ENCODE measurements around the gene MUC22. TPM values are rescaled to one million over a fixed set of nuclear protein-coding genes. Genes with fewer than 3 reads are reported as not detected.

Gene MUC22
- total RNA-seq, 1 experiment from 2014 or later: not detected

DNA sequence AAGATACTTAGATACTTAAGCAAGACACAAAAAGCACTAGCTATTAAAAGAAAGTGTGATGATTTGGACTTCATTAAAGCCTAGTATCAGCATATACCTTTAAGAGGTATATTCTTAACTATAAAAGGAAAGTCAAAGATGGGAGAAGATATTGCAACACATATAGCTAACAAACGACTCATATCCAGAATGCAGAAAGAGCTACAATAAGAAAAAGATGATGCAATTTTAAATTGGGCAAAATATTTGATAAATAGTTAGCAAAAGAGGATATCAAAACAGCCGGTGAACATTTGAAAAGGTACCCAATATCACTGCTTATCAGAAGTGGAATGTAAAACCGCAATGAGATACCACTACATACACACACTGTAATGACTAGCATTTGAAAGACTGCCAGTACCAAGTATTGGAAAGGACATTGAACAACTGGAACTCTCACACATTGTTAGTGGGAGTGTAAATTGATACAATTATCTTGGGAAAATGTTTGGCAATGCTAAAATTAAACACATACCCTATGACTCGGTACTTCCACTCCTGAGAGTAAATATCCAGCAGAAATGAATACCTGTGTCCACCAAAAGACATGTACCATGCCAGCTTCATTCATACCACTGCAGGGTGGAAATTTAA is 25.7 kb downstream of the MUC22 start:
- peak; percentile 16 for DNase-seq
- H3K9me3 ChIP-seq (ENCODE audit: low read length): no peaks in the 10 kb centered on the region

DNA sequence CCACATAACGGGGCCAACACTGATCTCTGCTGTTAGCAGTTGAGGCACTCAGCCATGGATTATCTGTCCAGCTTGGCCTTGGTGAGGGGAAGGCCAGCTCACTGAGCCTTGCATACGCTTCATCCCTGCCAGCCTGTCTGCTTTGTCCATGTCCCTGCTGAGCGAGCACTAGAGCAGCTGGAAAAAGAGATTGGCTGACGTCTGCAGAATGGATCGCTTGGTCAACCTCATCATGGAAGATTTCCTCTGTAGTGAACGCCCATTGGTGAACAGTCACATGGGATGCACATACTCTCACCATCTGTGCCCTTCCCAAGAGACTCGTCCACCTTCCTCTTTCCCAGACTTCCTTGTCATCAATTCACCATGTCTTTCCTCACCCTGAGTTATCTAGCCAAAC is 26.9 kb downstream of the MUC22 start:
- Histone ChIP-seq H3K9ac (ENCODE audit: low read length) (no peak overlapping the region), H3K9me2 (replicated peaks; ENCODE audit: low read length) (no peaks in the 10 kb centered on the region; the same call in 1 of the 2 replicates), H3F3A (ENCODE audit: low read length, unreplicated experiment) (no peaks in the 10 kb centered on the region), H3K27me3 (ENCODE audit: low read length) (no peaks in the 10 kb centered on the region), H3K27ac (ENCODE audit: low read length) (no peak overlapping the region), H4K20me1 (ENCODE audit: low read length) (no peaks in the 10 kb centered on the region), H3K4me3 (ENCODE audit: low read length) (no peak overlapping the region), H2AFZ (ENCODE audit: low read length) (no peak overlapping the region), H3K9me3 (ENCODE audit: low read length) (no peaks in the 10 kb centered on the region), H3K4me1 (ENCODE audit: insufficient read depth, low read length) (0 out of 2 replicates have a peak, but pooled peaks cover 5% of the 10 kb centered on the region), H3K36me3 (ENCODE audit: low read depth, low read length) (no peaks in the 10 kb centered on the region), H3K79me2 (ENCODE audit: low read length) (no peaks in the 10 kb centered on the region), H3K4me2 (ENCODE audit: low read length) (no peak overlapping the region)
- POLR2A ChIA-PET (ENCODE audit: unreplicated experiment): no interaction called here
- no TSS peak for BruUV-seq (replicated peaks)
- DNase-seq (no peak), ATAC-seq (no peak)
- TF ChIP-seq, protein P1, sequence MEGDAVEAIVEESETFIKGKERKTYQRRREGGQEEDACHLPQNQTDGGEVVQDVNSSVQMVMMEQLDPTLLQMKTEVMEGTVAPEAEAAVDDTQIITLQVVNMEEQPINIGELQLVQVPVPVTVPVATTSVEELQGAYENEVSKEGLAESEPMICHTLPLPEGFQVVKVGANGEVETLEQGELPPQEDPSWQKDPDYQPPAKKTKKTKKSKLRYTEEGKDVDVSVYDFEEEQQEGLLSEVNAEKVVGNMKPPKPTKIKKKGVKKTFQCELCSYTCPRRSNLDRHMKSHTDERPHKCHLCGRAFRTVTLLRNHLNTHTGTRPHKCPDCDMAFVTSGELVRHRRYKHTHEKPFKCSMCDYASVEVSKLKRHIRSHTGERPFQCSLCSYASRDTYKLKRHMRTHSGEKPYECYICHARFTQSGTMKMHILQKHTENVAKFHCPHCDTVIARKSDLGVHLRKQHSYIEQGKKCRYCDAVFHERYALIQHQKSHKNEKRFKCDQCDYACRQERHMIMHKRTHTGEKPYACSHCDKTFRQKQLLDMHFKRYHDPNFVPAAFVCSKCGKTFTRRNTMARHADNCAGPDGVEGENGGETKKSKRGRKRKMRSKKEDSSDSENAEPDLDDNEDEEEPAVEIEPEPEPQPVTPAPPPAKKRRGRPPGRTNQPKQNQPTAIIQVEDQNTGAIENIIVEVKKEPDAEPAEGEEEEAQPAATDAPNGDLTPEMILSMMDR (conservative IDR thresholded peaks at IDR 0.05; ENCODE audit: low read depth, low read length): no peak
- TF ChIP-seq EZH2 (IDR thresholded peaks at IDR 0.05; ENCODE audit: low read length, unreplicated experiment): no peak
- TF ChIP-seq EZH2phosphoT487 (IDR thresholded peaks at IDR 0.05; ENCODE audit: borderline replicate concordance, low read length): no peak
- intact Hi-C loops (cut with micrococcal nuclease): no loop called here
- CTCF ChIA-PET: no interaction called here

More for the DNA sequence above, 25.7 kb downstream of the MUC22 start:
- intact Hi-C loops (cut with micrococcal nuclease): no loop called here
- no peak for ATAC-seq
- Histone ChIP-seq H3K27me3 (ENCODE audit: low read length) (no peaks in the 10 kb centered on the region), H4K20me1 (ENCODE audit: low read length) (no peaks in the 10 kb centered on the region), H2AFZ (ENCODE audit: low read length) (no peak overlapping the region), H3K9ac (ENCODE audit: low read length) (no peak overlapping the region), H3K4me3 (ENCODE audit: low read length) (no peak overlapping the region), H3K9me2 (replicated peaks; ENCODE audit: low read length) (no peaks in the 10 kb centered on the region; the same call in 1 of the 2 replicates), H3K36me3 (ENCODE audit: low read depth, low read length) (no peaks in the 10 kb centered on the region), H3K79me2 (ENCODE audit: low read length) (no peaks in the 10 kb centered on the region), H3F3A (ENCODE audit: low read length, unreplicated experiment) (no peaks in the 10 kb centered on the region), H3K4me1 (ENCODE audit: insufficient read depth, low read length) (0 out of 2 replicates have a peak, but pooled peaks cover 5% of the 10 kb centered on the region), H3K4me2 (ENCODE audit: low read length) (no peak overlapping the region), H3K27ac (ENCODE audit: low read length) (no peak overlapping the region)
- ChIA-PET CTCF (no interaction called here), POLR2A (ENCODE audit: unreplicated experiment) (no interaction called here)
- no TSS peak for BruUV-seq (replicated peaks)
- TF ChIP-seq, protein P1 (conservative IDR thresholded peaks at IDR 0.05; ENCODE audit: low read depth, low read length): no peak

DNA sequence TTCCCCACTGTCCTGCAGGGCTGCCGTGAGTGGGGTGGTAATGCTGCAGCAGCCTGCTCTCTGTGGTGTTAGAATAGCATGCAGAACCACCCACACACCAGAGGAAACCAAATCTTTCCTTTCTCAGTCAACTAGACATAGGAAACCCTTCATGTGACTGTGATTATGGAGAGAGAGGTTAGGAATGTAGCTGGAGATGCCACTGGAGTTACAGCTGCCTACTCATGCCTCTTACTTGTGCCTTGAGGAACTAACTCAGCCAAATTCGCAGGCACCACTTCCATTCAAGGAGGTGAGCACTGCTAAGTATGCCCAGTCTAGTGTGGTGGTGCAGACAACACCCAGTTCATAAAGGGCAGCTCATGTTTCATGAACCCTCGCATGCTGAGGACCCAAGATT is 27.4 kb downstream of the MUC22 start:
- no peak overlapping the region for H3K4me2 ChIP-seq (ENCODE audit: low read length)
- CTCF ChIA-PET: no interaction called here
- no peak overlapping the region for H3K27ac ChIP-seq (ENCODE audit: low read length)

More for the DNA sequence above, 27.4 kb downstream of the MUC22 start:
- ATAC-seq (no peak; the same call in 1 of the 2 replicates), DNase-seq (peak; percentile 19)
- Histone ChIP-seq H3K9me3 (ENCODE audit: low read length) (no peaks in the 10 kb centered on the region), H3K9ac (ENCODE audit: low read length) (no peak overlapping the region), H2AFZ (ENCODE audit: low read length) (no peak overlapping the region), H3K4me3 (ENCODE audit: low read length) (no peak overlapping the region), H3F3A (ENCODE audit: low read length, unreplicated experiment) (no peaks in the 10 kb centered on the region), H3K36me3 (ENCODE audit: low read depth, low read length) (no peaks in the 10 kb centered on the region), H3K79me2 (ENCODE audit: low read length) (no peaks in the 10 kb centered on the region), H4K20me1 (ENCODE audit: low read length) (no peaks in the 10 kb centered on the region), H3K27me3 (ENCODE audit: low read length) (no peaks in the 10 kb centered on the region), H3K9me2 (replicated peaks; ENCODE audit: low read length) (no peaks in the 10 kb centered on the region; the same call in 1 of the 2 replicates), H3K4me1 (ENCODE audit: insufficient read depth, low read length) (0 out of 2 replicates have a peak, but pooled peaks cover 5% of the 10 kb centered on the region)
- TF ChIP-seq, protein P1 (conservative IDR thresholded peaks at IDR 0.05; ENCODE audit: low read depth, low read length): no peak
- TF ChIP-seq EZH2phosphoT487 (IDR thresholded peaks at IDR 0.05; ENCODE audit: borderline replicate concordance, low read length) (no peak), EZH2 (IDR thresholded peaks at IDR 0.05; ENCODE audit: low read length, unreplicated experiment) (no peak)
- POLR2A ChIA-PET (ENCODE audit: unreplicated experiment): no interaction called here
- BruUV-seq (replicated peaks): no TSS peak
- intact Hi-C loops (cut with micrococcal nuclease): no loop called here
